ENCODE measurements around the gene TMEM40. TPM values are rescaled to one million over a fixed set of nuclear protein-coding genes. Genes with fewer than 3 reads are reported as not detected.
"Not testable (repeated sequence)": the region's sequence is repeated elsewhere in the genome, so short reads cannot be mapped to it uniquely, and the experiment has no call there.

The TMEM40 gene
- total RNA-seq, 2 experiments from 2014 or later, result not detected

DNA sequence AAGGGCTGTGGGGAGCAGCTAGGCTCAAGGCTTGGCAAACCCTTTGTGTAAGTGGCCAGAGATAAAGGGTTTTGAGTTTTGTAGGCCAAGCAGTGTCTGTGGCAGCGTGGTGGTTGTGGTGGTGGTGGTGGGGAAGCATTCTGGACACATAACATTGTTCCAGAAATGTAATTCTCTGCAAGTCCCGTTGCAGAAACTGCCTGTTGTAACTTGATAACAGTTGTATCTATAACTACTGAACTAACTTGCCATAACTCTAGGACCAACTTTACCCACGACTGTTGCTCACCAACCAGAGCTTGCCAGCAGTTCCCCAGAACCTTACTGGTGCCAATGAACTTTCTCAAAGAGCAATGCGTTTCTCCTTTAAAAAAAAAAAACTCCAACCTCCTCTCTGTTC lies 18.1 kb upstream of the TMEM40 start:
- H3K9me3 ChIP-seq (ENCODE audit: low read length), result peaks cover 12% of the 10 kb centered on the region; the same call in 1 of the 2 replicates
- DNase-seq (ENCODE audit: low spot score), result no peak
- H3K4me3 ChIP-seq (ENCODE audit: low read depth, low read length, poor library complexity, severe bottlenecking), result no peak overlapping the region
- H3K9me2 ChIP-seq (ENCODE audit: insufficient read depth, low read length), result no peaks in the 10 kb centered on the region
- BruUV-seq (replicated peaks), result no TSS peak
- peaks cover 22% of the 10 kb centered on the region for H3K4me1 ChIP-seq (ENCODE audit: insufficient read depth, low read length, poor library complexity, severe bottlenecking)
- no peak overlapping the region for H3K4me2 ChIP-seq (ENCODE audit: low read length)
- no peaks in the 10 kb centered on the region for H3K79me2 ChIP-seq (ENCODE audit: insufficient read depth, low read depth, low read length)
- H2AFZ ChIP-seq (ENCODE audit: low read length), result no peak overlapping the region
- H3K36me3 ChIP-seq (ENCODE audit: insufficient read depth, low read length), result peaks cover 4% of the 10 kb centered on the region; the same call in 1 of the 2 replicates
- CTCF ChIA-PET (ENCODE audit: unreplicated experiment), result no interaction called here
- H4K20me1 ChIP-seq (ENCODE audit: insufficient read depth, low read length), result no peaks in the 10 kb centered on the region
- no peak for TF ChIP-seq CTCF (conservative IDR thresholded peaks at IDR 0.05; ENCODE audit: low read length)
- no peak for TF ChIP-seq EZH2phosphoT487 (IDR thresholded peaks at IDR 0.05; ENCODE audit: borderline replicate concordance, low read depth, low read length)
- intact Hi-C loops (cut with micrococcal nuclease; ENCODE audit: unreplicated experiment), result no loop called here
- POLR2A ChIA-PET, result no interaction called here
- H3K27ac ChIP-seq (ENCODE audit: low read depth, low read length, poor library complexity, severe bottlenecking), result no peak overlapping the region

GRCh38 chr3:12775970-12776369 lies 16.9 kb upstream of the TMEM40 start:
- H3K27ac ChIP-seq (ENCODE audit: low read depth, low read length, poor library complexity, severe bottlenecking); H2AFZ ChIP-seq (ENCODE audit: low read length); DNase-seq (ENCODE audit: low spot score); H3K9me2 ChIP-seq (ENCODE audit: insufficient read depth, low read length); H3K4me3 ChIP-seq (ENCODE audit: low read depth, low read length, poor library complexity, severe bottlenecking); H4K20me1 ChIP-seq (ENCODE audit: insufficient read depth, low read length); H3K36me3 ChIP-seq (ENCODE audit: insufficient read depth, low read length); CTCF ChIA-PET (ENCODE audit: unreplicated experiment); BruUV-seq (replicated peaks); intact Hi-C loops (cut with micrococcal nuclease; ENCODE audit: unreplicated experiment); H3K4me2 ChIP-seq (ENCODE audit: low read length); H3K79me2 ChIP-seq (ENCODE audit: insufficient read depth, low read depth, low read length): not testable (repeated sequence)
- Histone ChIP-seq H3K4me1 (ENCODE audit: insufficient read depth, low read length, poor library complexity, severe bottlenecking) (peaks cover 22% of the 10 kb centered on the region), H3K9me3 (ENCODE audit: low read length) (peaks cover 12% of the 10 kb centered on the region; the same call in 1 of the 2 replicates)
- POLR2A ChIA-PET, result interaction anchor here (1.0 kb wide), 1 partner anchor 8 kb away, joined by 4 read pairs; no protein-coding TSS in a partner anchor

GRCh38 chr3:12775226-12775625 lies 16.2 kb upstream of the TMEM40 start:
- H4K20me1 ChIP-seq (ENCODE audit: insufficient read depth, low read length), result no peaks in the 10 kb centered on the region
- TF ChIP-seq EZH2phosphoT487 (IDR thresholded peaks at IDR 0.05; ENCODE audit: borderline replicate concordance, low read depth, low read length), result no peak
- TF ChIP-seq CTCF (conservative IDR thresholded peaks at IDR 0.05; ENCODE audit: low read length), result no peak
- H3K4me2 ChIP-seq (ENCODE audit: low read length), result no peak overlapping the region
- no TSS peak for BruUV-seq (replicated peaks)
- intact Hi-C loops (cut with micrococcal nuclease; ENCODE audit: unreplicated experiment), result no loop called here
- H3K79me2 ChIP-seq (ENCODE audit: insufficient read depth, low read depth, low read length), result no peaks in the 10 kb centered on the region
- H2AFZ ChIP-seq (ENCODE audit: low read length), result no peak overlapping the region
- H3K9me2 ChIP-seq (ENCODE audit: insufficient read depth, low read length), result no peaks in the 10 kb centered on the region
- POLR2A ChIA-PET, result no interaction called here
- H3K4me1 ChIP-seq (ENCODE audit: insufficient read depth, low read length, poor library complexity, severe bottlenecking), result peaks cover 22% of the 10 kb centered on the region
- H3K36me3 ChIP-seq (ENCODE audit: insufficient read depth, low read length), result peaks cover 4% of the 10 kb centered on the region; the same call in 1 of the 2 replicates
- peaks cover 12% of the 10 kb centered on the region; the same call in 1 of the 2 replicates for H3K9me3 ChIP-seq (ENCODE audit: low read length)
- H3K27ac ChIP-seq (ENCODE audit: low read depth, low read length, poor library complexity, severe bottlenecking), result no peak overlapping the region
- CTCF ChIA-PET (ENCODE audit: unreplicated experiment), result no interaction called here
- DNase-seq (ENCODE audit: low spot score), result no peak
- no peak overlapping the region for H3K4me3 ChIP-seq (ENCODE audit: low read depth, low read length, poor library complexity, severe bottlenecking)

Measured in OCI-LY7 (cell line).